Loucy (cell line): Measurements from ENCODE around the gene FAM53B.

ENCODE experiments used
- H2AFZ ChIP-seq: fragments of 200-600 bp; sonication (generic); 2 replicates; pipeline ENCODE4 v1.6.0; 2016; ENCODE audit warnings: antibody characterized with exemption, mild to moderate bottlenecking, low read length, moderate library complexity
- H3F3A ChIP-seq: fragments of 200-600 bp; 2 replicates; pipeline ENCODE4 v1.6.0; 2016; ENCODE audit warnings: antibody characterized with exemption, low read depth, mild to moderate bottlenecking
- H3K27me3 ChIP-seq: fragments of 200-600 bp; sonication (generic); 2 replicates; pipeline ENCODE4 v1.6.1; 2014; ENCODE audit warnings: low read length, mild to moderate bottlenecking; ENCODE audit not compliant: insufficient read depth, poor library complexity, severe bottlenecking
- H3K36me3 ChIP-seq: fragments of 200-600 bp; sonication (generic); 2 replicates; pipeline ENCODE4 v1.6.1; 2016; ENCODE audit warnings: low read length; ENCODE audit not compliant: insufficient read depth
- H3K4me1 ChIP-seq: fragments of 200-600 bp; sonication (generic); 2 replicates; pipeline ENCODE4 v1.5.1; 2014; ENCODE audit warnings: low read length, mild to moderate bottlenecking; ENCODE audit not compliant: insufficient read depth, poor library complexity, severe bottlenecking
- H3K4me2 ChIP-seq: fragments of 200-600 bp; sonication (generic); 2 replicates; pipeline ENCODE4 v1.6.0; 2014; ENCODE audit warnings: antibody characterized with exemption, low read length, low read depth, mild to moderate bottlenecking; ENCODE audit not compliant: poor library complexity, severe bottlenecking
- H3K4me3 ChIP-seq: fragments of 200-600 bp; sonication (generic); 2 replicates; pipeline ENCODE4 v1.5.1; 2014; ENCODE audit warnings: low read length, mild to moderate bottlenecking, mixed read lengths; ENCODE audit not compliant: poor library complexity, severe bottlenecking
- H3K79me2 ChIP-seq: fragments of 200-600 bp; sonication (generic); 2 replicates; pipeline ENCODE4 v1.6.1; 2014; ENCODE audit warnings: low read length; ENCODE audit not compliant: insufficient read depth
- H3K9ac ChIP-seq: fragments of 200-600 bp; sonication (generic); 2 replicates; pipeline ENCODE4 v1.6.0; 2014; ENCODE audit warnings: mild to moderate bottlenecking, low read depth, low read length, moderate library complexity; ENCODE audit not compliant: poor library complexity, severe bottlenecking
- H3K9me2 ChIP-seq: fragments of 200-600 bp; sonication (generic); replicated peaks from 2 replicates; pipeline ENCODE4 v1.6.1; 2016; ENCODE audit warnings: low read depth, low read length, mixed read lengths
- H3K9me3 ChIP-seq: fragments of 200-600 bp; sonication (generic); 2 replicates; pipeline ENCODE4 v1.6.1; 2014; ENCODE audit warnings: mild to moderate bottlenecking, antibody characterized with exemption, low read length, low read depth; ENCODE audit not compliant: insufficient read depth
- H4K20me1 ChIP-seq: fragments of 200-600 bp; sonication (generic); 2 replicates; pipeline ENCODE4 v1.6.0; 2014; ENCODE audit warnings: antibody characterized with exemption, low read length, mild to moderate bottlenecking; ENCODE audit not compliant: insufficient read depth, poor library complexity, severe bottlenecking
- EZH2phosphoT487 ChIP-seq: fragments of 200-600 bp; IDR thresholded peaks from 2 replicates; pipeline ENCODE4 v1.6.1; 2018; ENCODE audit warnings: antibody characterized with exemption, mild to moderate bottlenecking, moderate library complexity, borderline replicate concordance
- TF ChIP-seq, protein P1 (sequence below): fragments of 200-600 bp; sonication (generic); conservative IDR thresholded peaks from 2 replicates; pipeline ENCODE4 v1.5.1; 2014; ENCODE audit warnings: mild to moderate bottlenecking, antibody characterized with exemption, low read length

Gene FAM53B

DNA sequence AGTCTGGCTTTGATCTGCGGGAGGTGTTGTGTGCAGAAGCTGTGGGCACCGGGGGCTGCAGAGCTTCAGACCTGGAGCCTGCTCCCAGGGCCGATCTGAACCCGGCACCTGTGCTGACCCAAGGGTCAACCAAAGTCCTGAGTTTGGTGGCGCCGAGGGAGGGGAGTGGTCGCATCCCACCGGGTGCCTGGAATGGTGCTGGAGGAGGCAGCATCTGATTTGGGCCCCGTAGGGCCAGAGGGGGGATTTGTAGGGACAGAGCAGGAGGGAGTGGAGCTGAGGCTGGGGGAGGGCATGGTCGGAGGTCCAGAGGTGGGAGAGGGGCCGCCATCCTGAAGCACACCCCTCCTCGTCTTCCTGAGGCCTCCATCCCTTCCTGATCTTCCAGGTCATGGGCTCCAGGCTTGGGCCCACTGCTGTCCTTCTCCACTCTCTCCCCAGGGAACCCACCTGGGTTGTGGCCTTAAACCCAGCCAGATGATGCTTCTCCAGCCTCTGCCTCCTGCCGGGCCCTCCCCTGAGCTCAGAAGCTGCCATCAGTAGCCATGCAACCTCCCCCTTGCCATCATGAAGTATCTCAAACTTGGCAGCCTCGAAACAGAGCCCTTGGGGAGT, 169.6 kb downstream of the FAM53B start:
- Histone ChIP-seq H3K4me1 (no peaks in the 10 kb centered on the region), H3K27me3 (no peaks in the 10 kb centered on the region), H4K20me1 (no peaks in the 10 kb centered on the region), H3K9ac (no peak overlapping the region), H3K79me2 (no peaks in the 10 kb centered on the region), H3K9me2 (no peaks in the 10 kb centered on the region), H3K9me3 (no peaks in the 10 kb centered on the region), H3K4me3 (no peak overlapping the region), H3K4me2 (no peak overlapping the region), H3K36me3 (no peaks in the 10 kb centered on the region), H2AFZ (no peak overlapping the region), H3F3A (no peaks in the 10 kb centered on the region)
- no peak for TF ChIP-seq EZH2phosphoT487
- TF ChIP-seq, protein P1, sequence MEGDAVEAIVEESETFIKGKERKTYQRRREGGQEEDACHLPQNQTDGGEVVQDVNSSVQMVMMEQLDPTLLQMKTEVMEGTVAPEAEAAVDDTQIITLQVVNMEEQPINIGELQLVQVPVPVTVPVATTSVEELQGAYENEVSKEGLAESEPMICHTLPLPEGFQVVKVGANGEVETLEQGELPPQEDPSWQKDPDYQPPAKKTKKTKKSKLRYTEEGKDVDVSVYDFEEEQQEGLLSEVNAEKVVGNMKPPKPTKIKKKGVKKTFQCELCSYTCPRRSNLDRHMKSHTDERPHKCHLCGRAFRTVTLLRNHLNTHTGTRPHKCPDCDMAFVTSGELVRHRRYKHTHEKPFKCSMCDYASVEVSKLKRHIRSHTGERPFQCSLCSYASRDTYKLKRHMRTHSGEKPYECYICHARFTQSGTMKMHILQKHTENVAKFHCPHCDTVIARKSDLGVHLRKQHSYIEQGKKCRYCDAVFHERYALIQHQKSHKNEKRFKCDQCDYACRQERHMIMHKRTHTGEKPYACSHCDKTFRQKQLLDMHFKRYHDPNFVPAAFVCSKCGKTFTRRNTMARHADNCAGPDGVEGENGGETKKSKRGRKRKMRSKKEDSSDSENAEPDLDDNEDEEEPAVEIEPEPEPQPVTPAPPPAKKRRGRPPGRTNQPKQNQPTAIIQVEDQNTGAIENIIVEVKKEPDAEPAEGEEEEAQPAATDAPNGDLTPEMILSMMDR = no peak

DNA sequence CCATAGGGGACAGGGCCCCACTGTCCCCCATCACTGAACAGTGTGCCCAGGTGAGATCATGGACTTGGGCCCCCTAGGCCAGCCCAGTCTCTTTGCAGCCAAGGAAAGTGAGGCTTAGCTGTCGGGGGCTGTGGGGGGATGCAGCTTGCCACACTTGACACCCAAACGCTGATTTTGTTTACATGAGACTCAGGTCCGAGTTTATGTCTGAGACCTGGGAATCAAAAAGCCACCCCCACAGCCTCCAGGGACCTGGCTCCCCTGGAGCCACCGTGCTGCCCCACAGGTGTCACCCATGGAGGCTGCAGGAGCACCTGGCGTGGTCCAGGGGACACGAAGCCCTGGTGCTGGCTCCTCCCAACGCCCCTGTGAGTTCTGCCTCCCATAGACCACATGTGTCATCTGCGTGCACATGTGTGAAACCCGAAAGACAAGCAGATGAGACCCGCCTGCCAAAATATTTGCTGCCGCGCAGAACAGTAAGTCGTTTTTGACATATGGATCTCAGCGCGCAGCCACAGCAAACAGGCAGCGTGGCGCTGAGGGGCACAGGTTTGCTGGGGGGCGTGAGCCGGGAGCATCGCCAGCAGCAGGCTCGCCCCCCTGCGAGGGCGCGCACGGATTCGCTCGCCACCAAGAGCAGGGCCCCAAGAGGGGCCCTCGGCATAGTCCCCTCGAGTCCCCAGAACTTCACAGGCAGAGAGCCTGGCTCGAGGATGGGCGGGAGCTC, 170.3 kb downstream of the FAM53B start:
- Histone ChIP-seq H3K9me3 (no peaks in the 10 kb centered on the region), H3K4me1 (no peaks in the 10 kb centered on the region), H3K4me2 (no peak overlapping the region), H2AFZ (no peak overlapping the region), H3K79me2 (no peaks in the 10 kb centered on the region), H3K36me3 (no peaks in the 10 kb centered on the region), H4K20me1 (no peaks in the 10 kb centered on the region), H3K27me3 (no peaks in the 10 kb centered on the region), H3K9ac (no peak overlapping the region), H3K4me3 (no peak overlapping the region), H3F3A (no peaks in the 10 kb centered on the region), H3K9me2 (no peaks in the 10 kb centered on the region)
- TF ChIP-seq, protein P1 = no peak
- TF ChIP-seq EZH2phosphoT487 = no peak

DNA sequence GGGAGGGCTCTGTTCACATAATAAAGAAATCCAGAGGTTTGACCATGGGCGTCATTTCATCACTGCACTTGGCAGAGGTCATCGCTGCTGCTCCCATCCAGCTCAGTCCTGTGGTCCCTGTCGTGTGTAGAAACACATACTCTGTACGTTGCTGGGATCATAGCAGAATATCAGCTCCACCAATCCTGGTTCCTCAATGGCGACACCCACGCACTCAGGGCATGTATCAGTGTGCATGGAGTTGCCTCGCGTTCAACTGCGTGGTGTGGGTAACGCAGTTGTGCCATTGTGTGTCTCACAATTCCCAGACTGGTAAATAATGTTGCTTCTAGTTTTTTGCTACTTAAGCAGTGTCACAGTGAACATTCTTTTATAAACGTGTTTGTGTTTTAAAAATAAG, 171.4 kb downstream of the FAM53B start:
- H3K4me3 ChIP-seq = no peak overlapping the region
- no peaks in the 10 kb centered on the region for H3K27me3 ChIP-seq
- no peaks in the 10 kb centered on the region for H3F3A ChIP-seq
- H4K20me1 ChIP-seq = no peaks in the 10 kb centered on the region
- H3K4me1 ChIP-seq = no peaks in the 10 kb centered on the region
- H3K79me2 ChIP-seq = no peaks in the 10 kb centered on the region
- H2AFZ ChIP-seq = no peak overlapping the region
- no peak overlapping the region for H3K4me2 ChIP-seq
- no peaks in the 10 kb centered on the region for H3K9me2 ChIP-seq
- TF ChIP-seq, protein P1 = no peak
- TF ChIP-seq EZH2phosphoT487 = no peak
- no peaks in the 10 kb centered on the region for H3K9me3 ChIP-seq
- H3K9ac ChIP-seq = no peak overlapping the region
- no peaks in the 10 kb centered on the region for H3K36me3 ChIP-seq
